ENCODE measurements around the gene SLC35D2.

Gene SLC35D2

GRCh38 chr9:96383165-96383942 is at the start of gene SLC35D2:
TSS of gene SLC35D2 (minus strand) at chr9:96383711. CDS start at chr9:96383634, 77 bp downstream.
- Mint-ChIP-seq H3K27me3 (ENCODE audit: low read depth) (peaks cover 9% of the 10 kb centered on the region), H3K27ac (peak within 1 kb of the TSS; percentile 72 to 90 (median 84)), H3K4me1 (peaks cover 15% of the 10 kb centered on the region), H3K36me3 (ENCODE audit: low read depth) (no peaks in the 10 kb centered on the region), H3K4me3 (peak within 1 kb of the TSS; percentile 86 to 93 (median 91)), H3K9me3 (no peaks in the 10 kb centered on the region)
- TF ChIP-seq CTCF (IDR thresholded peaks at IDR 0.05; ENCODE audit: unreplicated experiment in 3 of 3) = no peak

- Mint-ChIP-seq H3K36me3 (ENCODE audit: low read depth) (no peaks in the 10 kb centered on the region), H3K4me3 (no peak overlapping the region)
Measured at GRCh38 chr9:96430377-96430776, 46.9 kb upstream of the SLC35D2 start.

GRCh38 chr9:96429732-96430131 is 46.2 kb upstream of the SLC35D2 start:
- TF ChIP-seq CTCF (IDR thresholded peaks at IDR 0.05; ENCODE audit: unreplicated experiment in 3 of 3) = no peak
- Mint-ChIP-seq H3K27me3 (ENCODE audit: low read depth) (peaks cover 4% of the 10 kb centered on the region), H3K27ac (no peak overlapping the region), H3K4me1 (no peaks in the 10 kb centered on the region), H3K4me3 (no peak overlapping the region), H3K36me3 (ENCODE audit: low read depth) (no peaks in the 10 kb centered on the region), H3K9me3 (no peaks in the 10 kb centered on the region)

More at GRCh38 chr9:96430377-96430776, 46.9 kb upstream of the SLC35D2 start:
- Mint-ChIP-seq H3K27ac (no peak overlapping the region), H3K4me1 (no peaks in the 10 kb centered on the region), H3K27me3 (ENCODE audit: low read depth) (peaks cover 4% of the 10 kb centered on the region), H3K9me3 (no peaks in the 10 kb centered on the region)
- TF ChIP-seq CTCF (IDR thresholded peaks at IDR 0.05; ENCODE audit: unreplicated experiment in 3 of 3) = no peak

GRCh38 chr9:96425500-96426169 is 42.1 kb upstream of the SLC35D2 start:
- Mint-ChIP-seq H3K9me3 (no peaks in the 10 kb centered on the region), H3K27me3 (ENCODE audit: low read depth) (peaks cover 4% of the 10 kb centered on the region), H3K36me3 (ENCODE audit: low read depth) (no peaks in the 10 kb centered on the region), H3K27ac (no peak overlapping the region), H3K4me1 (peaks cover 7% of the 10 kb centered on the region), H3K4me3 (no peak overlapping the region)
- TF ChIP-seq CTCF (IDR thresholded peaks at IDR 0.05; ENCODE audit: unreplicated experiment in 3 of 3) = no peak

GRCh38 chr9:96423985-96424336 is 40.5 kb upstream of the SLC35D2 start:
- H3K27me3 Mint-ChIP-seq (ENCODE audit: low read depth) = peaks cover 4% of the 10 kb centered on the region
- H3K36me3 Mint-ChIP-seq (ENCODE audit: low read depth) = no peaks in the 10 kb centered on the region
- H3K4me1 Mint-ChIP-seq = peaks cover 21% of the 10 kb centered on the region
- no peak for TF ChIP-seq CTCF (IDR thresholded peaks at IDR 0.05; ENCODE audit: unreplicated experiment in 3 of 3)
- no peaks in the 10 kb centered on the region for H3K9me3 Mint-ChIP-seq
- H3K4me3 Mint-ChIP-seq = no peak overlapping the region
- H3K27ac Mint-ChIP-seq = no peak overlapping the region
